Endothelial cell (in vitro differentiated cells): Measurements from ENCODE around the gene AFAP1L1. TPM values are rescaled to one million over a fixed set of nuclear protein-coding genes. Genes with fewer than 3 reads are reported as not detected.

Experiments used
- DNase-seq: peaks from one replicate; pipeline ENCODE4 v3.0.0; 2021; ENCODE audit warnings: low spot score
- H3K27ac Mint-ChIP-seq: one replicate; pipeline ENCODE4 v1.8.0; 2021; ENCODE audit warnings: mixed read lengths, inconsistent platforms; ENCODE audit not compliant: unreplicated experiment
- H3K27me3 Mint-ChIP-seq: one replicate; pipeline ENCODE4 v1.8.0; 2021; ENCODE audit warnings: mild to moderate bottlenecking, moderate library complexity, mixed read lengths, inconsistent platforms; ENCODE audit not compliant: unreplicated experiment
- H3K36me3 Mint-ChIP-seq: one replicate; pipeline ENCODE4 v1.8.0; 2021; ENCODE audit warnings: mild to moderate bottlenecking, low read depth, mixed read lengths, inconsistent platforms; ENCODE audit not compliant: unreplicated experiment
- H3K4me1 Mint-ChIP-seq: one replicate; pipeline ENCODE4 v1.8.0; 2021; ENCODE audit warnings: mild to moderate bottlenecking, mixed read lengths, inconsistent platforms; ENCODE audit not compliant: unreplicated experiment
- H3K4me3 Mint-ChIP-seq: one replicate; pipeline ENCODE4 v1.8.0; 2021; ENCODE audit warnings: mild to moderate bottlenecking, mixed read lengths, inconsistent platforms; ENCODE audit not compliant: unreplicated experiment
- H3K9me3 Mint-ChIP-seq: one replicate; pipeline ENCODE4 v1.8.0; 2021; ENCODE audit warnings: mixed read lengths, inconsistent platforms; ENCODE audit not compliant: unreplicated experiment
- CTCF ChIP-seq: fragments of 200-600 bp; sonication (generic); IDR thresholded peaks from one replicate; pipeline ENCODE4 v1.5.0; 2021; ENCODE audit warnings: antibody characterized with exemption; ENCODE audit not compliant: unreplicated experiment
- total RNA-seq: library from RNA; stranded (reverse); fragmentation: NEBNext Ultra II Directional; extraction: Animal tissue kit (Norgen Biotek cat#: 25700); gene quantifications from one replicate; pipeline ENCODE4 v1.2.1, GENCODE V29; 2021; ENCODE audit not compliant: unreplicated experiment

Gene AFAP1L1
- total RNA-seq, 1 donor from 2014 or later = 393 TPM

GRCh38 chr5:149379818-149380374, 108.2 kb downstream of the AFAP1L1 start:
- no peak for DNase-seq
- Mint-ChIP-seq H3K36me3 (peaks cover 6% of the 10 kb centered on the region), H3K4me1 (peaks cover 4% of the 10 kb centered on the region)

GRCh38 chr5:149380466-149381121, 108.9 kb downstream of the AFAP1L1 start:
- peaks cover 6% of the 10 kb centered on the region for H3K36me3 Mint-ChIP-seq
- no peak overlapping the region for H3K27ac Mint-ChIP-seq
- no peak for DNase-seq
- TF ChIP-seq CTCF = no peak
- H3K4me3 Mint-ChIP-seq = no peak overlapping the region
- peaks cover 12% of the 10 kb centered on the region for H3K27me3 Mint-ChIP-seq
- no peaks in the 10 kb centered on the region for H3K9me3 Mint-ChIP-seq
- peaks cover 4% of the 10 kb centered on the region for H3K4me1 Mint-ChIP-seq

More at GRCh38 chr5:149379818-149380374, 108.2 kb downstream of the AFAP1L1 start:
- Mint-ChIP-seq H3K4me3 (no peak overlapping the region), H3K27ac (no peak overlapping the region), H3K9me3 (no peaks in the 10 kb centered on the region), H3K27me3 (peaks cover 12% of the 10 kb centered on the region)
- TF ChIP-seq CTCF = no peak

- H3K27me3 Mint-ChIP-seq = peaks cover 12% of the 10 kb centered on the region
- peaks cover 6% of the 10 kb centered on the region for H3K36me3 Mint-ChIP-seq
- no peak for TF ChIP-seq CTCF
- H3K9me3 Mint-ChIP-seq = no peaks in the 10 kb centered on the region
- peaks cover 8% of the 10 kb centered on the region for H3K4me1 Mint-ChIP-seq
- H3K4me3 Mint-ChIP-seq = no peak overlapping the region
- DNase-seq = no peak
- no peak overlapping the region for H3K27ac Mint-ChIP-seq
These were observed 109.8 kb downstream of the AFAP1L1 start for GRCh38 chr5:149381261-149381985.

- Mint-ChIP-seq H3K9me3 (no peaks in the 10 kb centered on the region), H3K27ac (no peak overlapping the region), H3K27me3 (peaks cover 12% of the 10 kb centered on the region), H3K36me3 (peaks cover 6% of the 10 kb centered on the region), H3K4me1 (peaks cover 8% of the 10 kb centered on the region), H3K4me3 (no peak overlapping the region)
- peak; percentile 86 for TF ChIP-seq CTCF
- DNase-seq = peak; percentile 91
These were observed 110.3 kb downstream of the AFAP1L1 start for GRCh38 chr5:149381986-149382338.
